ENCODE results near the gene POU6F1. TPM values are rescaled to one million over a fixed set of nuclear protein-coding genes. Genes with fewer than 3 reads are reported as not detected.

The POU6F1 gene
- total and polyA plus RNA-seq, 4 donors: 0.33 to 2.8 (median 1.6) TPM

DNA sequence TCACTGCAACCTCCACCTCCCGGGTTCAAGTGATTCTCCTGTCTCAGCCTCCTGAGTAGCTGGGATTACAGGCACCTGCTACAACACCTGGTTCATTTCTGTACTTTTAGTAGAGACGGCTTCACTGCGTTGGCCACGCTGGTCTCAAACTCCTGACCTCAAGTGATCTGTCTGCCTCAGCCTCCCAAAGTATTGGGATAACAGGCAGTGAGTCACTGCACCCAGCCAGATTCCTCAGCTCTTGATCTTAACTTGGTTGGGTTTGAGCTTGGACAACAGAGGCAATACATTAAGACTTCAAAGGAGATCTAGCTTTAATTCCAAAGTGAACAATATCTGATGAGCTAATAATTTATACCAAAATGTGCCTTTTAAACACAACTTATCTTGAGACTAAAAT, 26.4 kb upstream of the POU6F1 start:
- 97% methylated on average over 4 of the region's 4 CpGs for WGBS
- H3K36me3 ChIP-seq (ENCODE audit: control insufficient read depth in 4 of 4, insufficient read depth in 3 of 4, low read depth in 1 of 4, low read length in 3 of 4): peaks cover 7 to 32% (median 27%) of the 10 kb centered on the region in 4 donors
- H3K27ac ChIP-seq (ENCODE audit: low read depth in 1 of 2, low read length in 2 of 2): no peak overlapping the region

DNA sequence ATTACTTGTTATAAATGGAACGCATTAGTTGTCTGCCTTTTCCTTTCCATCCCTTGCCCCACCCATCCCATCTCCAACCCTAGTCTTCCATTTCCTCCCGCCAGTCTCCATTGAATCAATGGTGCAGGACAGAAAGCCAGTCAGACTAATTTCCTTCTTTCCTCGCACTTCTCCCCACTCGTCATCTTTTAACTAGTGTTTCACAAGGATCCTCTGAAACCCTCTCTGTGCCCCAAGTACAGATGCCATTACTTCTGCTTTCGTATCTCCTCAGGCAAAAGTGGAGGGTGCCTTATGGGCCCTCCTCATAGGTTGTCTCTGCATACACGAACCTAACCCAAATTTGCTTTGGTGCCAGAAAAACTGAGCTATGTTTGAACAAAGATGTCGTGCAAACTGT, 25.0 kb upstream of the POU6F1 start:
- Histone ChIP-seq H3K4me1 (ENCODE audit: control insufficient read depth in 4 of 4, insufficient read depth in 4 of 4, low read length in 3 of 4) (peaks cover 1 to 26% (median 18%) of the 10 kb centered on the region in 4 donors), H3K27me3 (ENCODE audit: control insufficient read depth in 4 of 4, insufficient read depth in 4 of 4, low read length in 3 of 4) (no peaks in the 10 kb centered on the region), H3K9ac (ENCODE audit: low read depth in 1 of 2, low read length in 2 of 2) (no peak overlapping the region), H3K27ac (ENCODE audit: low read depth in 1 of 2, low read length in 2 of 2) (no peak overlapping the region), H3K36me3 (ENCODE audit: control insufficient read depth in 4 of 4, insufficient read depth in 3 of 4, low read depth in 1 of 4, low read length in 3 of 4) (peaks cover 7 to 32% (median 27%) of the 10 kb centered on the region in 4 donors), H3K4me3 (ENCODE audit: low read depth in 1 of 3, low read length in 3 of 3) (no peak overlapping the region), H3K9me3 (ENCODE audit: control insufficient read depth in 4 of 4, low read length in 3 of 4) (no peaks in the 10 kb centered on the region)
- no peak for DNase-seq (ENCODE audit: low spot score)
- TF ChIP-seq RAD21 (IDR thresholded peaks at IDR 0.05) (no peak), EGR1 (IDR thresholded peaks at IDR 0.05; ENCODE audit: low read depth in 2 of 2) (no peak), RXRA (IDR thresholded peaks at IDR 0.05) (no peak), HNF4G (IDR thresholded peaks at IDR 0.05) (no peak), JUND (IDR thresholded peaks at IDR 0.05) (no peak), HNF4A (conservative IDR thresholded peaks at IDR 0.05) (no peak), SP1 (IDR thresholded peaks at IDR 0.05) (no peak), FOXA2 (IDR thresholded peaks at IDR 0.05) (no peak), TAF1 (conservative IDR thresholded peaks at IDR 0.05) (no peak), YY1 (IDR thresholded peaks at IDR 0.05) (no peak), GABPA (IDR thresholded peaks at IDR 0.05 in 1 of 2, conservative IDR thresholded peaks at IDR 0.05 in 1 of 2) (no peak)
- TF ChIP-seq, protein P1, sequence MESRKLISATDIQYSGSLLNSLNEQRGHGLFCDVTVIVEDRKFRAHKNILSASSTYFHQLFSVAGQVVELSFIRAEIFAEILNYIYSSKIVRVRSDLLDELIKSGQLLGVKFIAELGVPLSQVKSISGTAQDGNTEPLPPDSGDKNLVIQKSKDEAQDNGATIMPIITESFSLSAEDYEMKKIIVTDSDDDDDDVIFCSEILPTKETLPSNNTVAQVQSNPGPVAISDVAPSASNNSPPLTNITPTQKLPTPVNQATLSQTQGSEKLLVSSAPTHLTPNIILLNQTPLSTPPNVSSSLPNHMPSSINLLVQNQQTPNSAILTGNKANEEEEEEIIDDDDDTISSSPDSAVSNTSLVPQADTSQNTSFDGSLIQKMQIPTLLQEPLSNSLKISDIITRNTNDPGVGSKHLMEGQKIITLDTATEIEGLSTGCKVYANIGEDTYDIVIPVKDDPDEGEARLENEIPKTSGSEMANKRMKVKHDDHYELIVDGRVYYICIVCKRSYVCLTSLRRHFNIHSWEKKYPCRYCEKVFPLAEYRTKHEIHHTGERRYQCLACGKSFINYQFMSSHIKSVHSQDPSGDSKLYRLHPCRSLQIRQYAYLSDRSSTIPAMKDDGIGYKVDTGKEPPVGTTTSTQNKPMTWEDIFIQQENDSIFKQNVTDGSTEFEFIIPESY (IDR thresholded peaks at IDR 0.05): no peak
- TF ChIP-seq, protein P2, sequence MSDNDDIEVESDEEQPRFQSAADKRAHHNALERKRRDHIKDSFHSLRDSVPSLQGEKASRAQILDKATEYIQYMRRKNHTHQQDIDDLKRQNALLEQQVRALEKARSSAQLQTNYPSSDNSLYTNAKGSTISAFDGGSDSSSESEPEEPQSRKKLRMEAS (IDR thresholded peaks at IDR 0.05): no peak
- TF ChIP-seq, protein P3, sequence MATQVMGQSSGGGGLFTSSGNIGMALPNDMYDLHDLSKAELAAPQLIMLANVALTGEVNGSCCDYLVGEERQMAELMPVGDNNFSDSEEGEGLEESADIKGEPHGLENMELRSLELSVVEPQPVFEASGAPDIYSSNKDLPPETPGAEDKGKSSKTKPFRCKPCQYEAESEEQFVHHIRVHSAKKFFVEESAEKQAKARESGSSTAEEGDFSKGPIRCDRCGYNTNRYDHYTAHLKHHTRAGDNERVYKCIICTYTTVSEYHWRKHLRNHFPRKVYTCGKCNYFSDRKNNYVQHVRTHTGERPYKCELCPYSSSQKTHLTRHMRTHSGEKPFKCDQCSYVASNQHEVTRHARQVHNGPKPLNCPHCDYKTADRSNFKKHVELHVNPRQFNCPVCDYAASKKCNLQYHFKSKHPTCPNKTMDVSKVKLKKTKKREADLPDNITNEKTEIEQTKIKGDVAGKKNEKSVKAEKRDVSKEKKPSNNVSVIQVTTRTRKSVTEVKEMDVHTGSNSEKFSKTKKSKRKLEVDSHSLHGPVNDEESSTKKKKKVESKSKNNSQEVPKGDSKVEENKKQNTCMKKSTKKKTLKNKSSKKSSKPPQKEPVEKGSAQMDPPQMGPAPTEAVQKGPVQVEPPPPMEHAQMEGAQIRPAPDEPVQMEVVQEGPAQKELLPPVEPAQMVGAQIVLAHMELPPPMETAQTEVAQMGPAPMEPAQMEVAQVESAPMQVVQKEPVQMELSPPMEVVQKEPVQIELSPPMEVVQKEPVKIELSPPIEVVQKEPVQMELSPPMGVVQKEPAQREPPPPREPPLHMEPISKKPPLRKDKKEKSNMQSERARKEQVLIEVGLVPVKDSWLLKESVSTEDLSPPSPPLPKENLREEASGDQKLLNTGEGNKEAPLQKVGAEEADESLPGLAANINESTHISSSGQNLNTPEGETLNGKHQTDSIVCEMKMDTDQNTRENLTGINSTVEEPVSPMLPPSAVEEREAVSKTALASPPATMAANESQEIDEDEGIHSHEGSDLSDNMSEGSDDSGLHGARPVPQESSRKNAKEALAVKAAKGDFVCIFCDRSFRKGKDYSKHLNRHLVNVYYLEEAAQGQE (IDR thresholded peaks at IDR 0.05): no peak
- WGBS: 63% methylated on average over 7 of the region's 7 CpGs

More for the DNA sequence above, 26.4 kb upstream of the POU6F1 start:
- no peak overlapping the region for H3K4me3 ChIP-seq (ENCODE audit: low read depth in 1 of 3, low read length in 3 of 3)
- H3K9ac ChIP-seq (ENCODE audit: low read depth in 1 of 2, low read length in 2 of 2): no peak overlapping the region
- peaks cover 0 to 21% (median 15%) of the 10 kb centered on the region in 4 donors for H3K4me1 ChIP-seq (ENCODE audit: control insufficient read depth in 4 of 4, insufficient read depth in 4 of 4, low read length in 3 of 4)
- no peaks in the 10 kb centered on the region for H3K9me3 ChIP-seq (ENCODE audit: control insufficient read depth in 4 of 4, low read length in 3 of 4)
- no peak for DNase-seq (ENCODE audit: low spot score)
- H3K27me3 ChIP-seq (ENCODE audit: control insufficient read depth in 4 of 4, insufficient read depth in 4 of 4, low read length in 3 of 4): no peaks in the 10 kb centered on the region
- no peak for TF ChIP-seq JUND (IDR thresholded peaks at IDR 0.05)
